GM21423 (cell line): ENCODE data around the gene ATOSA.

Source experiments
- ATAC-seq: cut with Tn5 transposase; IDR thresholded peaks from one replicate; pipeline ENCODE4 v1.9.1; 2021; ENCODE audit warnings: mild to moderate bottlenecking, moderate library complexity; ENCODE audit not compliant: unreplicated experiment

The ATOSA gene

DNA sequence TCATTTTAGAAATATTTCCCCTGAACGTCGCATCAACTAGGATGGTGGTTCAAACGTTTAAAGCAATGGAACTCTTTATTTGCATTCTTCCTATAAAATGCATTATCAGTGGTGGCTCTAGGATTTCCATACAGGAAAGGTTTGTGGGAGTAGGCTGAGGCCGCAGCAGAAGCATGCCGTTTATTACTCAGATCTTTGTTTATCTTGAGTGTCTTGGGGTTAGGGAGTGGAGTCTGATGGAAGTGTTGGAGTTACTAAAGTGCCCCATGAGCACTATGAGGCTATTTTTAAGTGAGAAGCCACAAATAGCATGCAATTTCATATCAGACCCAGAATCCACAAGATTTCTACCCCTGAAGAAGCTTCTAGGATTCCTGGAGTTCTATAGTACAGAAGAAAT is 26.2 kb downstream of the ATOSA start:
- no peak for ATAC-seq

DNA sequence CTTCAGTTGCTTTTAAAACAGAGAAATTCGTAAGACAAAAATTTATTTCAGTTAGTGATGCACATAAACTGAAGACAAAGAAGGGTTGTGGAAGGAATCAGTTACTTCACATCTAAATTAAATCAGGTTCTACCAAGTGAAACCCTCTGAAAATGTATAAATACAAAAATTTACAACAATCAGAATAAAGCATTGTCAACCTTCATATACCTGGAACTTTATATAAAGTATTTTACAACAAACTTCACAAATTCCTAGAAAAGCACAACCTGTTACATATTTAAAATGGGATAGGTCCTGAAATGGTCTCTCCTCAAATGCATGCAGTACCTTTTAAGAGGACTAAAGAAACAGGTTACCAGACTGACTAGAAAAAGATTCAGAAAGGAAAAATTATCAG is 26.9 kb downstream of the ATOSA start:
- no peak for ATAC-seq

DNA sequence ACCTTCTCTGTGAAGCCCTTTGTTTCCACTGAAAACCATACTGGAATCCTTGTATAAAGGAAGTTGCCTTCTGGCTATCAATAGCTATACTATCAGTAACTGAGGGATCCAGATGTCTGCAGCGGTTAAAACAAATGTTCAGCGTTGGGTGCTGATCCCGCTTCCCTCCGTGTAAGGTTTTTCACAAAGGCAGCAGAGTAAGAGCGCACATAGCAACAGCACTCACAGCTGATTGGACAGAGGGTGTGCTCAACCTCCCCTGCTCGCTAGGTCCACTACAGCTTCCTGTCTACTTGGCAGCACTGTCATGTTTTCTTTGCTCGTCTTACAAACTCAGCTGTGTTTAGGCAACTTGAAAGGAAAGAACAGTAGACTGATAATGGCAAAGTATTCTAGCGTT is 27.3 kb downstream of the ATOSA start:
- peak; percentile 99 for ATAC-seq

DNA sequence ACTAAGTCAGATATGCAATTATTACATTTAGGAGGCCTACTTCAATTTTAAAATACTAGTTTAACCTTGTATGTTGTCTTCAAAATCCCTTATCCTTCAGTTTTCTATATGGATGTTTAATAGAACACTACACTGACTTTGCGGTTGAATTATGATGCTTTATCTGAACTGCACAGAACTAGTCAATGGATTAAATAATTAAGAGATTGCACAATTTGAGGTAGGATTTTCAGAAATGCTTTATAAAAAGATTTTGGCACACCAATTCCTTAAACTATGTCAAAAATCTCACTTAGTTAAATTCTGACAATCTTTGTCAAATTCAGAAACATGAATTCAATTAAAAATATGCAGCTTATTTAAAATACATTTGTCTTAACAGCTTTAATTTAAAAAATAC is 28.1 kb downstream of the ATOSA start:
- no peak for ATAC-seq

DNA sequence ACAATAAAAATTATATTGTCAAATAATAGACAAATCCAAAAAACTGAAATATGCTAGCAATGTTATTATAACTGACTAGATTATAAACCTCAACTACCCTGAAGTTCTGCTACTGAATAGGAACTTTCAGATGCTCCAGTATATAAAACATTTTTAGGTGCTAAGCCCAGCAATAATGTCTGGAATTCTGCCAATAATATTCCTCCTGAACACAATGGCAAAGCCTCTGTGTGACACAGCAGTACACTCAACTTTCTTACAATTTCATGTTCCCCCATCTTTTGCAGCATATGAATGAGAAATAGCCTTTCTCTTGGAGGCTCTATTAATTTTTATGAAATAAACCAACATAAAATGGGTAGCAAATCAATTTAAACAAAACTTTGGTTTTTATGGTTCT is 29.5 kb downstream of the ATOSA start:
- ATAC-seq, result no peak

DNA sequence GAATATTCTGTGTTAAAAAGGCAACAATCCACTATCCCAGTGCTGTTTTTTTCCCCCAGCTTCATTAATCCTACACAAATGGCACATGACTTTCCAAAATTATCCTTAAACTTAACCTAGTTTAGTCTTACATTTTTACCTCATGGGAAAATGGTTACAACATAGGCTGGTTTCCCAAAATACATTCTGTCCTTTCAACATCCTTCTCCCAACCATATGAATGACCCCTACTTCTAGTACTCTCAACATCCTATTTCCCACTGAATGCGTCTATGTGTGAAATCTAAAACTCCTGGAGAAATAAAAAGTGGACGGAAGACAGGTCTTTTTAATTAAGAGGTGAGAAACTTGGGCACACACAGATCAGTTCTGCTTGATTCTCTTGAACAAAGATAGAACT is 33.3 kb downstream of the ATOSA start:
- ATAC-seq, result no peak

DNA sequence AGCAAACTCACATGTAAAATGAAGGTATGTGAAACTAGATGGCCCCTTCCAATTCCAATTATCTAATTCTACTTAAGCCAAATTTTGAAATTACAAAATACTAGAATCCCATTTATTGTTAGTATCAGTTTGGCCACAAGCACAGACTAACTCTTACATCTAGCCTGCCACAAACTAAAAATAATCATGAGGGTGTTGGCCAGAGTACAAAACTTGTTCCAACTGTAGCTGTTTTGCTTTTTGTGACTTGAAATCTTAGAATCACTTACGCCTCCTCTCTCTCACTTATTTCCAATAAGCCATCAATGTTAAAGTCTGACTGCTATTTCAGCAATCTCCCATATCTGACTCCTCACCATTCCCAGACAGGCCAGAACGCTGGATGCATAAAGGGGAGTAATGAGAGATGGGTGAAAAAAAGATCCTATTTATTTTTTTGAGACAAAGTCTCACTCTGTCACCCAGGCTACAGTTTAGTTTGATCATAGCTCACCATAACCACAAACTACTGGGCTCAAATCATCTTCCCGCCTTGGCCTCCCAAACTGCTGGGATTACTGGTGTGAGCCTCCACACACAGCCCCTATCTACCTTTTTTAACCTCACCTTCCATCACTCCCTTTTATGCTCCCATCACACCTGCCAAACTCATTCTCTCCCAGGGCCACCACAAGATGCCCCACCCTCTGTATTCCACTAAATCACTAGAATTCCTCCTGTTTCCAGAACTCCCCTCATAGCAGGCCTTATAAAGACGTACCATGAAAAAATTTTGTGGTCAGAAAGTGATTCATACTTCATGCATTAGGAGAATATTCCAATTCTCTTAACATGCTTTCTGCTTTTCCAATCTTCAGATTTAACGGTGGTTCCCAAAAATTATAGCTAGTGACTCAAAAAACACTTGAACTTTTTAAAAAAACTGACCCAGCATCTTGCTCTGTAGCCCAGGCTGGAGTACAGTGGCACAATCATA is 36.5 kb downstream of the ATOSA start:
- no peak for ATAC-seq

DNA sequence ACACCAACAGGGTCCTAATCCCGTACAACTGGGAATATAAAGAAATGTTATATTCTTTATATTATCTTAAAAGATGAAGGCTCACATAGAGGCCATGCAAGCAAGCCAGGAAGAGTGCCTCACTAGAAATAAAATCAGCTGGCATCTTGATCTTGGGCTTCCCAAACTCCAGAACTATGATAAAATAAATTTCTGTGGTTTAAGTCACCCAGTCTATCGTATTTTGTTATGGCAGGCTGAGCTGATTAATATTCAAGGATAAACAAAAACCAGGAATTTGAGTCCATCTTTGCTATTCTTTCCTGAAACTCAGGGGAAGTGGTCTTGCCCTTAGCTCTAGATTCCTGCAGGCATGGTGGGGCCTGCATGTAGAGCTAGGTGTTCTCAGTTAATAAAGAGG is 42.7 kb downstream of the ATOSA start:
- no peak for ATAC-seq

DNA sequence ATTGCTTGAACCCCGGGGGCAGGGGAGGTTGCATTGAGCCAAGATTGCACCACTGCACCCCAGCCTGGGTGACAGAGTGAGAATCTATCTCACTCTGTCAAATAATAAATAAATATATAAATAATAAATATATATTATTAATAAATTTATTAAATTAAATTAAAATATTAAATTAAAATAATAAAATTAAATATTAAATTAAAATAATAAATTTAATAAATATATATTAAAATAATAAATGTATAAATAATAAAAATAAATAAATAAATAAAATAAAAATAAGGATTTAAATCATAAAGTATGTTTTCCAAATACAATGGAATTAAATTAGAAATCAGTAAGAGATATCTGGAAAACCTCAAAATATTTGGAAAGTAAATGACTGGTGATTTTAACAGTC is 43.3 kb downstream of the ATOSA start:
- ATAC-seq, result no peak
